H9 (cell line): Measurements from ENCODE around the gene CA12. TPM values are rescaled to one million over a fixed set of nuclear protein-coding genes. Genes with fewer than 3 reads are reported as not detected.

Source experiments
- DNase-seq: peaks from one replicate; pipeline ENCODE4 v3.0.0-alpha.2; 2017
- H2AFZ ChIP-seq: one replicate; pipeline ENCODE4 v1.6.1; 2013; ENCODE audit warnings: mild to moderate bottlenecking, low read length, control low read depth, moderate library complexity
- H2AK5ac ChIP-seq: 2 replicates; pipeline ENCODE4 v1.6.1; 2013; ENCODE audit warnings: low read length, control low read depth, mixed read lengths; ENCODE audit not compliant: insufficient read length
- H2BK120ac ChIP-seq: one replicate; pipeline ENCODE4 v1.6.1; 2013; ENCODE audit warnings: low read depth, mild to moderate bottlenecking, low read length, control low read depth, inconsistent platforms; ENCODE audit not compliant: poor library complexity, severe bottlenecking
- H2BK12ac ChIP-seq: 2 replicates; pipeline ENCODE4 v1.6.1; 2013; ENCODE audit warnings: low read length, control low read depth, mixed read lengths, low read depth; ENCODE audit not compliant: insufficient read length
- H2BK15ac ChIP-seq: 2 replicates; pipeline ENCODE4 v1.6.1; 2013; ENCODE audit warnings: low read depth, low read length, control low read depth
- H2BK20ac ChIP-seq: one replicate; pipeline ENCODE4 v1.6.1; 2013; ENCODE audit warnings: low read depth, mild to moderate bottlenecking, low read length, control low read depth, inconsistent platforms; ENCODE audit not compliant: poor library complexity, severe bottlenecking
- H2BK5ac ChIP-seq: 2 replicates; pipeline ENCODE4 v1.6.1; 2013; ENCODE audit warnings: low read length, control low read depth, mixed read lengths; ENCODE audit not compliant: insufficient read length
- H3K14ac ChIP-seq: 2 replicates; pipeline ENCODE4 v1.6.1; 2013; ENCODE audit warnings: low read length, control low read depth; ENCODE audit not compliant: insufficient read depth
- H3K18ac ChIP-seq: 2 replicates; pipeline ENCODE4 v1.6.1; 2013; ENCODE audit warnings: low read depth, mild to moderate bottlenecking, mixed read lengths, low read length, control low read depth; ENCODE audit not compliant: insufficient read length
- H3K23ac ChIP-seq: 2 replicates; pipeline ENCODE4 v1.6.1; 2013; ENCODE audit warnings: low read length, control low read depth, mixed read lengths, low read depth; ENCODE audit not compliant: insufficient read length
- H3K23me2 ChIP-seq: 2 replicates; pipeline ENCODE4 v1.6.1; 2013; ENCODE audit warnings: low read depth, mild to moderate bottlenecking, mixed read lengths, low read length, control low read depth; ENCODE audit not compliant: insufficient read length, poor library complexity, severe bottlenecking
- H3K27ac ChIP-seq: 2 replicates; pipeline ENCODE4 v1.5.1; 2013; ENCODE audit warnings: low read length, control low read depth, mixed read lengths, low read depth; ENCODE audit not compliant: insufficient read length
- H3K27me3 ChIP-seq: 2 replicates; pipeline ENCODE4 v1.6.1; 2013; ENCODE audit warnings: low read length, control low read depth, inconsistent platforms; ENCODE audit not compliant: insufficient read depth
- H3K4ac ChIP-seq: 2 replicates; pipeline ENCODE4 v1.6.1; 2013; ENCODE audit warnings: low read depth, mild to moderate bottlenecking, control low read depth, inconsistent platforms, low read length, moderate library complexity
- H3K4me1 ChIP-seq: 2 replicates; pipeline ENCODE4 v1.6.1; 2013; ENCODE audit warnings: low read length, control low read depth, inconsistent platforms; ENCODE audit not compliant: insufficient read depth
- H3K4me2 ChIP-seq: 2 replicates; pipeline ENCODE4 v1.6.1; 2013; ENCODE audit warnings: low read length, control low read depth, mixed read lengths; ENCODE audit not compliant: insufficient read length, insufficient read depth
- H3K56ac ChIP-seq: 2 replicates; pipeline ENCODE4 v1.6.1; 2013; ENCODE audit warnings: low read depth, mild to moderate bottlenecking, mixed read lengths, low read length, control low read depth; ENCODE audit not compliant: insufficient read length
- H3K79me1 ChIP-seq: 2 replicates; pipeline ENCODE4 v1.6.1; 2013; ENCODE audit warnings: low read depth, mild to moderate bottlenecking, moderate library complexity, low read length, control low read depth, inconsistent platforms; ENCODE audit not compliant: insufficient read depth, poor library complexity, severe bottlenecking
- H3K79me2 ChIP-seq: 2 replicates; pipeline ENCODE4 v1.6.1; 2013; ENCODE audit warnings: low read length, control low read depth, inconsistent platforms; ENCODE audit not compliant: insufficient read depth
- H3K9ac ChIP-seq: 2 replicates; pipeline ENCODE4 v1.6.1; 2013; ENCODE audit warnings: low read length, control low read depth, mixed read lengths; ENCODE audit not compliant: insufficient read length; ENCODE audit errors: extremely low read depth
- H3K9me3 ChIP-seq: one replicate; pipeline ENCODE4 v1.6.1; 2013; ENCODE audit warnings: low read depth, low read length, inconsistent platforms; ENCODE audit not compliant: control insufficient read depth
- H3T11ph ChIP-seq: one replicate; pipeline ENCODE4 v1.6.1; 2013; ENCODE audit warnings: mild to moderate bottlenecking, low read length, control low read depth, inconsistent platforms
- H4K20me1 ChIP-seq: one replicate; pipeline ENCODE4 v1.6.1; 2013; ENCODE audit not compliant: control insufficient read depth, insufficient read length, insufficient read depth
- H4K5ac ChIP-seq: 2 replicates; pipeline ENCODE4 v1.6.1; 2013; ENCODE audit warnings: low read depth, mild to moderate bottlenecking, mixed read lengths, low read length, control low read depth; ENCODE audit not compliant: insufficient read length
- H4K8ac ChIP-seq: replicated peaks from 2 replicates; pipeline ENCODE4 v1.6.1; 2013; ENCODE audit warnings: low read length, control low read depth, mixed read lengths, low read depth; ENCODE audit not compliant: insufficient read length
- H4K91ac ChIP-seq: 2 replicates; pipeline ENCODE4 v1.6.1; 2013; ENCODE audit warnings: low read depth, mild to moderate bottlenecking, moderate library complexity, mixed read lengths, low read length, control low read depth; ENCODE audit not compliant: insufficient read length
- H3K27ac Mint-ChIP-seq, 3 experiments: 2 replicates in 2 of 3; 3 replicates in 1 of 3; pipeline ENCODE4 v1.8.0; 2020 to 2021; ENCODE audit warnings: mixed read lengths in 3 of 3, mild to moderate bottlenecking in 1 of 3, moderate library complexity in 1 of 3
- H3K27me3 Mint-ChIP-seq: 2 replicates; pipeline ENCODE4 v1.8.0; 2021; ENCODE audit warnings: low read depth, mild to moderate bottlenecking, moderate library complexity, mixed read lengths
- H3K36me3 Mint-ChIP-seq, 3 experiments: 2 replicates in 2 of 3; 3 replicates in 1 of 3; pipeline ENCODE4 v1.8.0; 2020 to 2021; ENCODE audit warnings: low read depth in 3 of 3, mixed read lengths in 3 of 3; ENCODE audit not compliant: insufficient read depth in 1 of 3
- H3K4me1 Mint-ChIP-seq, 2 experiments: 2 replicates each; pipeline ENCODE4 v1.8.0; 2020; ENCODE audit warnings: mixed read lengths in 2 of 2
- H3K4me3 Mint-ChIP-seq, 2 experiments: 2 replicates in 1 of 2; 3 replicates in 1 of 2; pipeline ENCODE4 v1.8.0; 2020 to 2021; ENCODE audit warnings: mild to moderate bottlenecking in 2 of 2, mixed read lengths in 2 of 2, moderate library complexity in 1 of 2
- H3K9me3 Mint-ChIP-seq, 2 experiments: 2 replicates in 1 of 2; 3 replicates in 1 of 2; pipeline ENCODE4 v1.8.0; 2020; ENCODE audit warnings: mild to moderate bottlenecking in 2 of 2, mixed read lengths in 2 of 2, moderate library complexity in 1 of 2
- CTCF ChIP-seq: fragments of 200-600 bp; sonication (generic); conservative IDR thresholded peaks from 3 replicates; pipeline ENCODE4 v1.8.0; 2021; ENCODE audit warnings: antibody characterized with exemption, mild to moderate bottlenecking
- WGBS: extraction: QIAGEN DNeasy Blood & Tissue Kit; methylation state at CpG from one replicate; pipeline ENCODE4 v1.1.7; 2013; ENCODE audit warnings: missing lambda C conversion rate, low lambda C conversion rate, mixed read lengths; ENCODE audit not compliant: insufficient read length; ENCODE audit errors: extremely low coverage; 5-methylcytosine and 5-hydroxymethylcytosine counted together
- total RNA-seq: library from RNA; stranded (reverse); gene quantifications from 2 replicates; pipeline ENCODE4 v1.2.1, GENCODE V29; 2021

CA12 gene
- total RNA-seq, 1 experiment from 2014 or later = 0.68 TPM

GRCh38 chr15:63402498-63403253 lies 21.0 kb upstream of the CA12 start:
- Histone ChIP-seq H3K4me2 (no peak overlapping the region), H3K18ac (no peak overlapping the region), H2AK5ac (no peak overlapping the region), H4K5ac (no peak overlapping the region), H3K9ac (no peak overlapping the region), H2AFZ (no peak overlapping the region), H4K8ac (no peak overlapping the region), H3K4ac (no peak overlapping the region), H3K4me1 (no peaks in the 10 kb centered on the region; the same call in 1 of the 2 replicates), H2BK5ac (no peak overlapping the region), H4K91ac (no peak overlapping the region), H2BK12ac (no peak overlapping the region), H3K79me2 (no peaks in the 10 kb centered on the region), H3K14ac (no peak overlapping the region), H2BK120ac (no peak overlapping the region), H4K20me1 (no peaks in the 10 kb centered on the region), H3T11ph (no peak overlapping the region), H3K27ac (no peak overlapping the region), H3K27me3 (no peaks in the 10 kb centered on the region; the same call in 1 of the 2 replicates), H3K79me1 (no peaks in the 10 kb centered on the region), H2BK20ac (no peak overlapping the region), H2BK15ac (no peak overlapping the region), H3K23me2 (no peaks in the 10 kb centered on the region), H3K56ac (no peak overlapping the region), H3K23ac (no peak overlapping the region), H3K9me3 (no peaks in the 10 kb centered on the region)
- no peak for DNase-seq
- WGBS = no CpG with 5 or more reads among the region's 7 CpGs
- Mint-ChIP-seq H3K4me1 (peaks cover 6 to 11% of the 10 kb centered on the region in 2 experiments), H3K27me3 (peaks cover 22% of the 10 kb centered on the region), H3K9me3 (no peaks in the 10 kb centered on the region; a peak in 1 of 5 replicates), H3K27ac (no peak overlapping the region; a peak in 1 of 7 replicates), H3K4me3 (no peak overlapping the region), H3K36me3 (no peaks in the 10 kb centered on the region)
- TF ChIP-seq CTCF = peak; percentile 75
